GM19463 (cell line): ENCODE measurements around the gene SIL1.

ENCODE experiments used
- ATAC-seq: cut with Tn5 transposase; IDR thresholded peaks from one replicate; pipeline ENCODE4 v1.9.1; 2021; ENCODE audit warnings: mild to moderate bottlenecking, moderate library complexity; ENCODE audit not compliant: unreplicated experiment

SIL1 gene

GRCh38 chr5:138963763-138964371 lies 234.3 kb downstream of the SIL1 start:
- ATAC-seq: no peak

GRCh38 chr5:138962614-138963370 lies 235.4 kb downstream of the SIL1 start:
- ATAC-seq: no peak

- no peak for ATAC-seq
Measured at GRCh38 chr5:138961729-138962128, 236.4 kb downstream of the SIL1 start.

DNA sequence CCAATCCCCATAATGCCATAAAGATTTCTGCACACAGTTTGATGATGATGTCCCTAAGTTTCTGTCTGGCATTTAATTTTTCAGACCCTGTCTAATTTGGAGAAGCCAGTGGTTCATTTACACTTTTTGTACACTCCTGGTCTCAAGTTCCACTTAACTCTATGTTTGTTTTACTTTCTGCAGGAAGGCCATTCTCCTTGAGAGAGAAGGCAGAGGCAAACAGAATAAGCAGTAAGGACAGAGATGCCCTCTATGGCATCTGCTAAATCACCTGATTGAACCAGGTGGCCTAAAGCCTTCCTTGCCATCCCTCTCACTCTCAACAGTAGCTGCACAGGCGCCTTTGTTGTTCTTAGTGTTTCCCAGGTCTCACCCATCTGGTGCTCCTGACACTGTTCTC lies 236.9 kb downstream of the SIL1 start:
- no peak for ATAC-seq

DNA sequence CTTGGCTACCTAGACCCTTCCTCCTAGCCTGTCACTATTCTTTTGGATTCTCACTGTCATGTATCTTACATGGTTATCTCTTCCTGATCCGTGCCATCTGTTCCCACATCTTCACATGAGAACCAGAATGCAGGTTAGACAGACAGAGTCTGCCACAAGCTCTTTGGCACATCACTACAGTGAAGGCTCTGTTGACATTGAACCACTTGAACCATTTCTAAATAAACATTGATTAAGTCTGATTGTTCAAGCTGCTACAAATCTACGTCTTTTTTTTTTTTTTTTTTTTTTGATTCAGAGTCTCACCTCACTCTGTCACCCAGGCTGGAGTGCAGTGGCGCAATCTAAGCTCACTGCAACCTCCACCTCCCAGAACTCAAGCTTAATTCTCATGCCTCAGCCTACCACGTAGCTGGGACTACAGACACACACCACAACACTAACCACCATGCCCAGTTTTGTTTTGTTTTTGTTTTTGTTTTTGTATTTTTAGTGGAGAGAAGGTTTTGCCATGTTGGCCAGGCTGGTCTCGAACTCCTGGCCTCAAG lies 237.9 kb downstream of the SIL1 start:
- ATAC-seq: no peak

DNA sequence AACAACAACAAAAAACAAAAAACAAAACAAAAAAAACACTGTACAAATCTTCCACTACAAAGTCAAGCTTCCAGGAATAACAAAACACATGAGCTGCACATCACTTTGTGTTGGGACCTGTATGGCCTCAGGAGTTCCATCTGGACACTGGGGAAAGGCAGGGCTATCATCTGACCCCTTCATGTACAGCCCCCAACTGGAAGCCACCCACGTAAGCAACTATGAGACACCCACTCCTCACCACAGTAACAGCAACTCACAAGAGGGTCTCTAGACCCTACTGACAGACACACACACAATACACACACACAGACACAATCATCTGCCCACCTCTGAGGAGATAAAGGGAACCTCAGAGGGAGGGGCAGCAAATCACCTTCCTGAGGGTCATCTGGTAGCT lies 241.4 kb downstream of the SIL1 start:
- no peak for ATAC-seq

DNA sequence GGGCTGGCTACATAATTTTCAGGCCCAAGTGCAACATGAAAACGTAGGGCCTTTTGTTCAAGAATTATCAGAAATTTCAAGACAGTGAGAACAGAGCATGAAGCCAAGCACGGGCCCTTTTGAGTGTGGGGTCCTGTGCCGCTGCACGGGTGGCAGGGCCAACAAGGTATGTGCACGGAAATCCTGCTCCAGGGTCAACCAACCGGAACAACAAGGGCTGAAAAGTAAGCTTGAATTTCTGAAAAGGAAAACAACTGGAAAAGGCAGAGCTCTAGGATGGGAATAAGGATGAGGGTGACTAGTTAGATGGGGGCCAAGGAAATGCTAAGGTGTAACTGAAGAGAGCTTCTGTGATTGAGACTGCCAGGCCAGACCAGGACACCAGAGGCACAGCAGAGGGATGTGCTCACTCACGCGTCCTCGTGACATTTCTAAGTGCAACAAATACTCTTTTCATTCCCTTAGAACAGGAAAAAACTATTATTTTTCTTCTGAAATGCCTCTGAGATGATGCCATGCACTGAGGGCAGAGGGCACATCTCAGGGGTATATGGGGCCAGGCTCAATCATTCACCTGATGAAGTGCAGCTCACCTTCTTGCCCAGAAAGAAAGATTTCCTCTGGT lies 242.4 kb downstream of the SIL1 start:
- no peak for ATAC-seq

DNA sequence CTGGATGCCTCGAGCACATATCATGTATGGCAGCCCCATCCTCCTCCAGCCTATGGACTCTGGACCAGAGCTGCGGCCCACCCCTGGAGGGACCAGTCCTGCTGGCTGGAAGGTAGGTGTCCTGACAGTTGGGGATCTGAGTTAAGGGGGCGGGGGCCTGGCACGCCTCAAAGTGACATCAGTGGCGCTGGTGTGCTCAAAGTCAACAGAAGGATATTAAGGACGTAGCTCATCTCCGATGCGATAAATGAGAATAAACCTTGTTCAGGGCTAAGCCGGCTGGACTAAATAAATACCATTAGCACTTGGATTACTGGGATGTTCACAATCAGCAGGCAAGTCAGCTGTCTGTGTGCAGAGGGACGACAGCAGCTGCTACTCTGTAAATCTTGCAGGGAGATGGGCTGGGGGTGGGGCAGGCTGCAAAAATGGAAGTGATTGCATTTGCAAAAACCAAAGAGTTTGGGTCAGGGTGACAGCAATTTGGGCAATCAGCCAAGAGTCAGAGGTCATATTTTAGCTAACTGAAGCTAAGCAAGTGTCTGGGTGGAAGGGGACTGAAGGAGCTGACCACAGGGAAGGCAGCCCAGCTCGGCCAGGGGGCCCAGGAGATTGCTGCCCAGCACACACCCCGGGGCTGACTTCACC lies 243.0 kb downstream of the SIL1 start:
- no peak for ATAC-seq

DNA sequence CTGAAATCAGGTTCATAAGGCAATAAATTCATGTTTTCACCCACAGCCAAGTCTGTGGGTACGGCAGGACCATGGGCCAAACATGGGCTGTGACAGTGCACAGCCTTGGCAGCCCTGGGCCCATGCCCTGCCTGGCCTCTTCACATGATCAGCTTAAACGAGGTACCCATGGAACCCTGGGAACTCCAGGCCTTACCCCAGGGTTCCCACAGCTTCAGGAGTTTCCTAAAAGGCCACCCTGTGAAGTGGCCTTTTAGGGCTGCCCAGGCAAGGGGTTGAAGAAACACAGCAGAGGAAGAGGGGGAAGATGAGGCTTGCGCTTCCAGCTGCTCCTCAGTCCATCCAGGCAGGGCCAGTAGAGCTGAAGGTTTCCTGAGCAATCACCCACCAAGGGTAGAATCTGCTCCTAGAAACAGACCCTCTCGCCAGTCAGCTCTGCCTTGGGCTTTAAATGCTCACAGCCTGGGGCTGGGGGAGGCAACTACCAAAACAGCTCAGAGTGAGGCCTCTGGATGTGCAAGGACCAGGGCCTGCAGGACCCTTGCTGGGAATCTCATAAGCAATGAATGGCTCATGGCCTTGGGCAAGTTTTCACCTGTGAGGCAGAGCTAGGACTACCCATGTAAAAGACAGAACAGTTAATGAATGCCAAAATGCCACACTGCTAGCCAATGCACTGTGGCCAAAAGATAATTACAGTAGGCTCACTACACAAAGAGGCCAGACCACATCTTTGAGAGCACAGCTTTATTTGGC lies 243.7 kb downstream of the SIL1 start:
- ATAC-seq: no peak

- no peak for ATAC-seq
Measured at GRCh38 chr5:138953387-138954256, 244.5 kb downstream of the SIL1 start.

- ATAC-seq: no peak
Measured at GRCh38 chr5:138952962-138953361, 245.2 kb downstream of the SIL1 start.

- no peak for ATAC-seq
Measured at GRCh38 chr5:138951986-138952735, 246.0 kb downstream of the SIL1 start.

DNA sequence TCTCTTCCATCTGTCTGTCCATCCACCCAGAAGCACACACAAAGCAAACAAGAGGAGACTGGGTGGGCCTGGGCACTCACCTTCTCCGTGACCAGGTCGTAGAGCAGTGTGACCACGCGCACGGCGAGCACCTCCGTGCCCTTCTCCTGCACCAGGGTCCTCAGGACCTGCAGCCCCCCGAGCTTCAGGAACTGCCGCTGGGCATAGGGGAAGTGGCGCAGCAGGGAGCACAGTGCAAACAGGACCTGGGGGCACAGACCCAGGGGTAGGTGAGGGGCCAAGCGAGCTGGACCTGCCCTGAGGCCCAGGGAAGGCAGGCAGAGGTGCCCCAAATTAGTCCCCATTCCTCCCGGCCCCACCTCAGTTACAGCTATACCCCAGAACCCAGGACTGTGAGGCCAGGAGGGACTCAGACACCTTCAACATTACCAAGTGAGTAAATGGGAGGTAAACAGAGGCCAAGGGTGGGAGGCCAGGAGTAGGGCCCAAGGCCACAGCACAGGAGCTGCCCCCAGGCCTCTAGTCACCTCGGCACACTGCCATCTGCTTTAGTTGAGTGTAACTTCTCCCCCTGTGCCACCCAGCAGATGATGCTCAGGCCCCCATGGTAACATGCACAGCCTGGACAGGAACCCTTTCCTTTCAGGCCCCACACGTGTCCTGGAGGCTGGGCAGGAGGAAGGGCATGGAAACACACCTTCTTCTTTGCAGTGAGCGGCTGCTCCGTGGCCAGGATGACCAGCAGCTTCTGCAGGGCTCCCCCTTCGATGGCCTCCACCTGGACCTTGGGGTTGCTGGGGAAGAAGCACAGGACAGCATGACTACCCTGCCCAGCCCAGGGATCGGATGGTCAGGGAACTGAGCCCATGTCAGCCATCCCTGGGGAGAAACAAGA lies 246.8 kb downstream of the SIL1 start:
- ATAC-seq: no peak

GRCh38 chr5:138950421-138951031 lies 247.6 kb downstream of the SIL1 start:
- ATAC-seq: no peak

DNA sequence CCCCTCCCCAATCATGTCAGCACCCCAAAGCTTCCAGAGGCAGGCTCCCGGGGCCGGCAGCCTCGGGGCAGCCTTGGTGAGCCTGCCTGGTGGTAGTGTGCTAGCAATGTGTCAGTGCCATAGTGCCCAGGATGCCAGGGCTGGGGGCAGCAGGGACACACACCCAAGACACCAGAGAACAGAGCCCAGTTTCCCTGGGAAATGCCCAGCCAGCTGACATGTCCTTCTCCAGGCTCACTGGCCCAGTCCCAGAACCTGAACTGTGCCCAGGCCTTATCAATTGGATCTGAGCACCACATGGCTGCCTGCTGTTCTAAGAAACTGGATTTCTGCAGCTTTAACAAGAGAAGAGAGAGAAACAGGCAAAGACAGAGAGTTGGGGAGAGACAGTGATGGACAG lies 248.2 kb downstream of the SIL1 start:
- ATAC-seq: no peak

DNA sequence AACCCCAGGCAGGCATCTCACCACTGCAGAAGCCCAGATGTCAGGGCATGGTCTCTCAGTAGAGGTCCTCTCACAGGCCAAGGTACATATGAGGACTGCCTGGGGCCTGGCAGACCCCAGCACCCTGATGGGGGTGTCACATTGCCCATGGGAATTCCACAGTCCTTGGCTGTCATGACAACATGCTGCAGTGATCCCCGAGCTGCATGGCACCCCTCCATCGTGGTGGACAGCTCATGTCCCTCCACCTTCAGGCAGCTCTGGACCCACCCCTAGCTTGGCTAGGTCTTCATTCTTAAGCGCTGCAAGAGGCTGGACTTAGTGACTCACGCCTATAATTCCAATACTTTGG lies 249.0 kb downstream of the SIL1 start:
- ATAC-seq: no peak

- no peak for ATAC-seq
Measured at GRCh38 chr5:138948471-138949222, 249.5 kb downstream of the SIL1 start.
